ENCODE measurements around the gene DYRK3.
A peak's percentile ranks its signal among the peaks of the same experiment; 100 is the strongest.

Gene DYRK3

GRCh38 chr1:206663832-206664652 lies 28.7 kb downstream of the DYRK3 start:
- no peak overlapping the region for H3K4me3 ChIP-seq (ENCODE audit: severe bottlenecking)
- no peak overlapping the region for H3K27ac ChIP-seq (ENCODE audit: poor library complexity, severe bottlenecking)
- peak; percentile 87 for TF ChIP-seq CTCF (IDR thresholded peaks at IDR 0.05; ENCODE audit: poor library complexity, severe bottlenecking)
- no peaks in the 10 kb centered on the region for H3K4me1 ChIP-seq (ENCODE audit: insufficient read depth, poor library complexity, severe bottlenecking)
- ATAC-seq (ENCODE audit: low read depth) (peak; percentile 77), DNase-seq (ENCODE audit: low spot score) (no peak)
- H3K9me3 ChIP-seq (ENCODE audit: severe bottlenecking) = no peaks in the 10 kb centered on the region
- H3K27me3 ChIP-seq (ENCODE audit: insufficient read depth, poor library complexity, severe bottlenecking) = no peaks in the 10 kb centered on the region
- H3K36me3 ChIP-seq (ENCODE audit: low read depth) = no peaks in the 10 kb centered on the region

DNA sequence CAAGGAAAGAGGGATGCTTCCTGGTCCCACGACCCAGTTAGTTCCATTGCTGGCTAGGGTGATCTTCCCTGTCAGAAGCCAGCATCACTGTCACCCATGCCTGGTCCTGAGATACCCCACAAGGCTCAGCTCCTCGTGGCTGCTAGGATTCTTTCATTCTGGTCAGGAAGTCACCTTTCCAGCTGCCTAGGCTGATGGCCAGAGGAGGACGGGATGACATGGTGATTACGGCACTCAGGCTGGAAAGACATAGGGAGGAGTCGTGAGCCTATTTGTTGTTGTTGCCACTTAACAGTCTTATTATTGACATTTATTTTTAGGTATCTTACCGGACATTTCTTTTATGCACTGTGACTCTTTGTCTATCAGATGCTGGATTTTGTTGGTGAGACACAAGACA lies 29.4 kb downstream of the DYRK3 start:
- no peak for DNase-seq (ENCODE audit: low spot score)
- Histone ChIP-seq H3K4me3 (ENCODE audit: severe bottlenecking) (no peak overlapping the region), H3K27me3 (ENCODE audit: insufficient read depth, poor library complexity, severe bottlenecking) (no peaks in the 10 kb centered on the region), H3K27ac (ENCODE audit: poor library complexity, severe bottlenecking) (no peak overlapping the region), H3K4me1 (ENCODE audit: insufficient read depth, poor library complexity, severe bottlenecking) (no peaks in the 10 kb centered on the region), H3K9me3 (ENCODE audit: severe bottlenecking) (no peaks in the 10 kb centered on the region), H3K36me3 (ENCODE audit: low read depth) (no peaks in the 10 kb centered on the region)
- no peak for ATAC-seq (ENCODE audit: low read depth)
- TF ChIP-seq CTCF (IDR thresholded peaks at IDR 0.05; ENCODE audit: poor library complexity, severe bottlenecking) = no peak

DNA sequence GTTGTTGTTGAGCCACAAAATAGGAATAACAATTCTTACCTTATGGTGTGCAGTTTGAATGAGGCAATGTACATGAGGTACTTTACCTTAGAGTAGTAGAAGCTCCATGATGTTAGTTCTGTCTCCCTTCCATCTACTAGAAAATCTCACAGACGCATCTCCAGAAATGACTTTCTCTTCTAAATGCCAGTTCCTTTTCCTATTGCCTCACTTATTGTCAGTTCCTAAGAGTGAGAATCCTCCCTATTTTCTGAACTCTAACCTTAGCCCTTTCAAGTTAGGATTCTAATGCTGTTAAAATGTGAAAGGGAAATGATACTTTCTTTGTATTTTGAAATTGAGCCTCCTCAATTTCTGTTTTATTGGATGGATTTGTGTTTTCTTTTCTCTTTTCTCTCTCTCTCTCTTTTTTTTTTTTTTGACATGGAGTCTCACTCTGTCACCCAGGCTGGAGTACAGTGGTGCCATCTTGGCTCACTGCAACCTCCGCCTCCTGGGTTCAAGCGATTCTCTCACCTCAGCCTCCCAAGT lies 30.8 kb downstream of the DYRK3 start:
- Histone ChIP-seq H3K36me3 (ENCODE audit: low read depth) (no peaks in the 10 kb centered on the region), H3K4me3 (ENCODE audit: severe bottlenecking) (no peak overlapping the region), H3K4me1 (ENCODE audit: insufficient read depth, poor library complexity, severe bottlenecking) (no peaks in the 10 kb centered on the region), H3K9me3 (ENCODE audit: severe bottlenecking) (no peaks in the 10 kb centered on the region), H3K27me3 (ENCODE audit: insufficient read depth, poor library complexity, severe bottlenecking) (no peaks in the 10 kb centered on the region), H3K27ac (ENCODE audit: poor library complexity, severe bottlenecking) (no peak overlapping the region)
- no peak for ATAC-seq (ENCODE audit: low read depth)
- DNase-seq (ENCODE audit: low spot score) = no peak
- no peak for TF ChIP-seq CTCF (IDR thresholded peaks at IDR 0.05; ENCODE audit: poor library complexity, severe bottlenecking)

DNA sequence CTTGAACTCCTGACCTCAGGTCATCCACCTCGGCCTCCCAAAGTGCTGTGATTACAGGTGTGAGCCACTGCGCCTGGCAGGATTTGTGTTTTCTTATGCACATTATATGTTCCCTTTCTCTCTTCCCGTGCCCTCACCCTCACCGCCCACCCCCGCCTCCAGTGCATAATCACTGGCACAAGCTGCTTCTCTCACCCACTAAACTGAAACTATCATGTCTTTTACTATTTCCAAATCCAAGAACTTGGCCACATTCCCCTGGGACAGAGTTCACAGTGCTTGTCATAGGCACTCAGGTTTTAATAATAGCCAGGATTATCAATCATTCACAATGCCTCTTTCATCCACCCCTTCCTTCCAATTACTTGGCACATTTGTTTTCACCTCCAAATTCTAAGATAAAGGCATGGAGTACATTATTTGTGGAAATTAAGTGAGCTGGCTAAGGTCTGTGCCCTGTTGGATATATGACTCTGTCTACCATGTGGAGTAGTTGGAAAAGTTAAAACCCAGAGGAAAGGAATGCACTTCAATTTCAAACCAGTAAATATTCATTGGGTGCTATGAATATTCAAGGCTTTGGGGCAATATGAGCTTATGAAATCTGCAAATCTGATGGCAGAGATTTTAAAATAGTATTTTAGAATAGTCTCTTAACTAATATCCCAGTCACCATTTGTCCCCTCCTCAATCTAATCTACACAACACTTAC lies 31.8 kb downstream of the DYRK3 start:
- Histone ChIP-seq H3K9me3 (ENCODE audit: severe bottlenecking) (no peaks in the 10 kb centered on the region), H3K27me3 (ENCODE audit: insufficient read depth, poor library complexity, severe bottlenecking) (no peaks in the 10 kb centered on the region), H3K4me3 (ENCODE audit: severe bottlenecking) (no peak overlapping the region), H3K4me1 (ENCODE audit: insufficient read depth, poor library complexity, severe bottlenecking) (no peaks in the 10 kb centered on the region), H3K27ac (ENCODE audit: poor library complexity, severe bottlenecking) (no peak overlapping the region), H3K36me3 (ENCODE audit: low read depth) (no peaks in the 10 kb centered on the region)
- no peak for TF ChIP-seq CTCF (IDR thresholded peaks at IDR 0.05; ENCODE audit: poor library complexity, severe bottlenecking)
- DNase-seq (ENCODE audit: low spot score) (no peak), ATAC-seq (ENCODE audit: low read depth) (no peak)

Measured in RWPE2 (cell line).